ENCODE measurements around the gene PDE10A. TPM values are rescaled to one million over a fixed set of nuclear protein-coding genes. Genes with fewer than 3 reads are reported as not detected.

The PDE10A gene
- total and polyA plus RNA-seq, 9 of the 15 experiments (the other 6 are each of a cell fraction or from before 2014, with no cell fraction given), result 0.04 TPM; not detected in 8

GRCh38 chr6:165298402-165298801 lies 364.6 kb downstream of the PDE10A start:
- Histone ChIP-seq H3K27ac (ENCODE audit: extremely low read depth, low read depth, low read length) (no peak overlapping the region), H3K4me1 (replicated peaks in 1 of 2; ENCODE audit: control insufficient read depth in 2 of 2, insufficient read depth in 2 of 2, low read length in 2 of 2) (no peaks in the 10 kb centered on the region), H4K20me1 (replicated peaks; ENCODE audit: control insufficient read depth, insufficient read depth, low read length) (no peaks in the 10 kb centered on the region), H2AFZ (ENCODE audit: low read depth, low read length) (no peak overlapping the region), H3K9ac (ENCODE audit: insufficient read depth in 1 of 2, low read depth in 2 of 2, low read length in 2 of 2) (no peak overlapping the region), H3K79me2 (ENCODE audit: control insufficient read depth, insufficient read depth, low read length) (no peaks in the 10 kb centered on the region), H3K9me1 (ENCODE audit: control insufficient read depth, insufficient read depth, low read length) (no peaks in the 10 kb centered on the region), H3K27me3 (ENCODE audit: control insufficient read depth in 2 of 2, insufficient read depth in 2 of 2, low read length in 2 of 2) (no peaks in the 10 kb centered on the region), H3K36me3 (ENCODE audit: control insufficient read depth, insufficient read depth, low read length) (no peaks in the 10 kb centered on the region), H3K4me3 (no peak overlapping the region), H3K4me2 (ENCODE audit: insufficient read depth, low read length) (no peak overlapping the region), H3K9me3 (replicated peaks; ENCODE audit: control insufficient read depth, insufficient read depth, low read depth, low read length) (no peaks in the 10 kb centered on the region)
- DNase-seq (ENCODE audit: extremely low read depth in 1 of 4, low spot score in 3 of 4) (no peak), FAIRE-seq (no peak), ATAC-seq (no peak)
- no TSS peak for BruUV-seq (replicated peaks)
- in situ Hi-C loops (cut with MboI), result no loop called here
- ChIA-PET POLR2A (no interaction called here), CTCF (ENCODE audit: low intra/inter-chr PET ratio) (no interaction called here)
- intact Hi-C loops (cut with micrococcal nuclease), result no loop called here
- TF ChIP-seq AFF1 (IDR thresholded peaks at IDR 0.05; ENCODE audit: low read depth in 1 of 2, partially characterized antibody in 2 of 2) (no peak), FOXA3 (CRISPR knock-in tag; conservative IDR thresholded peaks at IDR 0.05 in 1 of 2, IDR thresholded peaks at IDR 0.05 in 1 of 2) (no peak), NRF1 (conservative IDR thresholded peaks at IDR 0.05 in 1 of 2, IDR thresholded peaks at IDR 0.05 in 1 of 2) (no peak), RFX1 (IDR thresholded peaks at IDR 0.05) (no peak)
- 3% methylated on average over 6 of the region's 6 CpGs for WGBS (ENCODE audit: insufficient coverage, low coverage, missing lambda C conversion rate)
